GM19023 (cell line): Measurements from ENCODE around the gene TBC1D2B.

Experiments used
- ATAC-seq: cut with Tn5 transposase; IDR thresholded peaks from one replicate; pipeline ENCODE4 v1.9.1; 2021; ENCODE audit warnings: mild to moderate bottlenecking, moderate library complexity; ENCODE audit not compliant: unreplicated experiment

Gene TBC1D2B

DNA sequence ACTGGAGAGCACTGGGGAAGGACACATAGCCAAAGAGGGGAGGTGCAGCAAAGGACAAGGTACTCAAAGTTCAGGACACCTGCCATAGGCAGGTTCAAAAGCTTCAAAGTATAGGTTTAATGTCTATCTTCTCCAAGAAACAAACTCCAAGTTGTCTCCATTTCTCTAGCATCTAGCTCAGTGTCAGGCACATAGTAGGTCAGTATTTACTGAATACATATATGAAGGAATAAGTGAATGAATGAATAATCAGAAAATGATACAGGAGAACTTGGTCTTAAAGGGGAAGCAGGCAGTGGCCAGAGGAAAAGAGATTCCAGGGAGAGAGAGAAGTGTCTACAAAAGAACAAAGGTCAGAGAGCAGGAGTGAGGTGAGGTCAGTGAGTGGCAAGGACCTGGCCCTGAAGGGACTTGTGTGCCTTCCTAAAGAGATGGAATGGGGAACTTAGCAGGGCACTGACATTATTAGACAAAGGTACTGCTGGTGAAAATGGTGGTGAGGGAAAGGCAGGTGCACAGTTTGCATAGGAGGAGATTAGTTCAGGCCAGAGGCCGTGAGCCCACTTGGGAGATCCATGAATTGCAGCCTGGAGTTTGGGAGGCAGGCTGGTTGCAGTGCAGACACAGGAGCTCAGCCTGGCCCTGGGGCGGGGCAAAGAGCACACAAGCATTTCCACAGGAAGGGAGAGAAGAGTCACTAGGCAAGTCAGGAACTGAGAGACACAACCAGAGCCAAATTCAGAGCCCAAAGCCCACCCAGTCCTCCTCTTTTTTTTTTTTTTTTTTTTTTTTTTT, 21.4 kb downstream of the TBC1D2B start:
- ATAC-seq, result no peak

DNA sequence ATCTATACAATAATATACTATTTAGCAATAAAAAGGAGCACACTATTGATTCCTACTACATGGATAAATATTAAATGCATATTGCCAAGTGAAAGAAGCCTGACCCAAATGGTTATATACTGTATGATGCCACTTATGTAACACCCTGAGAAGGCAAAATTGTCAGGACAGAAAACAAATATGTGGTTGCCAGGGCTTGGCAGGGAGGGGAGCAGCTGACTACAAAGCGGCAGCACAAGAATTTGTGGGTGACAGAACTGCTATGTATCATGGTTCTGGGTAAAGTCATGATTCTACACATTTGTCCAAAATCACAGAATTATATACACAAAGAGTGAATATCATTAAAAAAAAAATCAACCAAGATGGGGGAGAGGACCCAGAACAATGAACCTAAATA, 22.5 kb downstream of the TBC1D2B start:
- no peak for ATAC-seq

DNA sequence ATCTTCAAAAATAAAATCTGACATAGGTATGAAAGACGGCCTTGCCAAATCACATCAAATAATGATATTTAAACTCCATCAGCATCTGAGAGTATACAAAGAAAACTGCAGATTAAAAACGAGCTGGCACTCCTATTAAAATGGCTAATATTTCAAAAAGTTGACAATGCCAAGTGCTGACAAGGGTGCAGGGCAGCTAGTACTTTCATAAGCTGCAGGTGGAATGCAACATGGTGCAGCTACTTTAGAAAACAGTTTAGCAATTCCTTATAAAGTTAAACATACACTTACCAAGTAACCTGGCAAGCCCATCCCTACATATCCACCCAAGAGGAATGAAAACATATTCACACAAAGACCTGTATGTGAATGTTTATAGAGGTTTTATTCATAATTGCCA, 23.0 kb downstream of the TBC1D2B start:
- ATAC-seq, result no peak

DNA sequence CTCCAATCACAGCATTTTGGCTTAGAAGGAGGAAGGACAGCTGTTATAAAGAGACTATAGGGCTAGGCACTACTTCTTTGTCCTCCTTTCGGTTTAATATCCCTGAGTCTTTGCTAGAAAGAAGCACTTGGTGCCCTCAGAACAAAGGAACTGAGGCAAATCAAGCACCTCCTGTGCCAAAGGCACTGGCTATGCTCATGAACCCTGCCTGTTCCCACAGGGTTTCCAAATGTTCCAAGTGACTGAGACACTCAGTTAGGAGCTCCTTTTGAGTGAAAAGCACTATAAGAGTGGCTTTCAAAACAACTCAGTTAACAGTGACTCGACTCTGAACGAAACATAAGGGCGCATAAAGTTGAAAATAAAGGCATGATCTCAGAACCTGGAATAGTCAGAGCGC, 25.0 kb downstream of the TBC1D2B start:
- no peak for ATAC-seq

DNA sequence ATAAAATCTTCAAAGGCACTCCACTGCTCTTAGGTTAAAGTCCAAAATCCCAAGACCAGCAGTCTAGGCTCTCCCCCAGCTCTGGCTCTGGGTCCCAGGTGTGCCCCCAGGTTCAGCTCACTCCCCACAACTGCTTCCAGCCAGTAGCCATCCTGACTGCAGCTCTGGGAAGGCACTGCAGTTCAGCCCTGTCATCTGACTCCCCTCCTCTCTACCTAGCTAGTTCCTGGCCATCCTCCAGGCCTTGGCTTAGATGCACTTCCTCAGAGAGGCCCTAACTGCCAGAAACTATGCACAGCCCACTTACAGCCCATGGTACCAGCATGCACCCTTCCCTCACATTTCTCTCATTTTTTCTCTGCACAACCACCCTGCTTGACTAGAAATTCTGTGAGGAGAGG, 25.5 kb downstream of the TBC1D2B start:
- ATAC-seq, result no peak

DNA sequence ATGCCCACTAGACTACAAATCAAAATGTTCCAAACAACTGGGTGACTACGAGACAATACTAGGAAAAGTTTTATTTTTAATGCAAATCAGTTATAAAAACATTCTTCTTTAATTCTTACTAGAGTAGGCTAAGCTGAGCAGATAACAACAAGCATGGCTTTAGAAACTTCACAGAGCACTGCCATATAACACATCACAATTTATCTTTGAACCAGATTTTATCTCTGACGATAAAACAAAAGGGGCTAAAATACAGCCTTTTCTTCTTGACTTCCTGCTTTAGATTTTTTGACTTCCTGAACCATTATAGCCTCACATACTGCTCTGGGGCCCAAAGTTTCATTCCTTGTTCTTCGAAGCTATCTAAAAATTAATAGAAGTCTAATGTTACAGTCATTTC, 25.9 kb downstream of the TBC1D2B start:
- no peak for ATAC-seq

DNA sequence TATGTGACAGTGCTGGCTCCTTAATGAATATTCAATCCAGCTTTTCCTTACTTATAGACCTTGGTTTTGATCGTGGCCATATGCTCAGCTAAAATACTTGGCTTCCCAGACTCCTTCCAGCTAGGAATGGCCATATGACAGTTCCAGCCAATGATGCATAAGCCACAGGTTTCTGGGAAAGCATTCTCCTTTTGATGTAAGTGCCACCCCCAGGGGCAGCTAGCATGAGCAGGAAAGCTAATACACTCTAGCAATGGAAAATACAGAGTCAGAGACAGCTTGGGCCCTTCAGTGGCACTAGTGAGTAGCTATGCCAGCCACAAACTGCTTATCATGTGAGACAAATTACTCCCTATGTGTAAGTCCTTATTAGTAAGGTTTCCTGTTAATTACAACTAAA, 26.7 kb downstream of the TBC1D2B start:
- ATAC-seq, result no peak

DNA sequence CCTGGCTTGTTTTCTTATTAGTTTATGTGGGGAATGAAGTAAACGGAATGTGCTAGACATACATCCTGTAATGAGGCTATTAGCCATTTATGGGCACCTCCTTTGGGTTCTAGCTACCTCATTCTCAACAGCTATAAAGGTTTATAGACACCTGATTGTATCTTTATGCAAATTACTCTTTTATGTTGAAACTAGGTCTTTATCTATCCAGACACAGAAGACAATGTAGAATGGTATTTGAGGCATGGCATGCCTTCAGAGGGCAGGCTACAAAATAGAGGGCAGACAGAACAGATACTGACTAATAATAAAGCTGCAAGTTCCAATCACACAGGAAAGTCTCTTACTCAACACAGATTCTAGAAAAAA, 27.1 kb downstream of the TBC1D2B start:
- peak; percentile 5 for ATAC-seq

DNA sequence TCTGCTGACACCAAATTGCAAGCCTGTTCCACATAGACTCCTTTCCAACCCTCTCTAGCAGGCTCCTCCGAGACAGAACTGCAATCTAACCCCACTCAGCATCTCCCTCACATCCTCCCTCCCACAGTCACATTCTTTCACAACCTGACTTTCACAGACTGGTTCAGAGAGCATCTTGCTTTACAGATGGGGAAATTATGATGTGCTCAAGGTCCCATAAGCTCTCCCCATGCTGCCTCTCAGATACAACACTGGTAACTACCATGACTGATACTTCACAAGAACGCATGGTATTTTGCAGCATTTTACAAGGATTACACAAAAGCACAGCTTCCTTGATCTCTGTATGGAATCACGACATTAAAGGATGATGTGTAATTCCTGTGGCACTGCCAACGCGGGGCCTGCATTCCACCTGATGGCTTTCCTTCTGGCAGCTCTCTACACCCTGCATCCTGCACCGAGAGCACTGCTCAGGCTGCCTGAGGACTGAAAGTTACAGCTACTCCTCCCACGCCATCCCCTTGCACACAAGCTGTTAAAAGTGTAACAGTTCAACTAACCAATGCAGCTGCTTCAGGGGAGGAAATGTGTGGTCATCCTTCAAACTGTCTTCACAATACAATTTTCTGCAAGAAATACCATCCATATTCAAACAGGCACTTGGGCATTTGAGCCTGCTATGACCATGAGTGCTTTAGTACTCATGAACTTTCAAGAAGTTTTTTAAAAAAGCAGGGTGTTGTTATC, 27.6 kb downstream of the TBC1D2B start:
- peak; percentile 87 for ATAC-seq

DNA sequence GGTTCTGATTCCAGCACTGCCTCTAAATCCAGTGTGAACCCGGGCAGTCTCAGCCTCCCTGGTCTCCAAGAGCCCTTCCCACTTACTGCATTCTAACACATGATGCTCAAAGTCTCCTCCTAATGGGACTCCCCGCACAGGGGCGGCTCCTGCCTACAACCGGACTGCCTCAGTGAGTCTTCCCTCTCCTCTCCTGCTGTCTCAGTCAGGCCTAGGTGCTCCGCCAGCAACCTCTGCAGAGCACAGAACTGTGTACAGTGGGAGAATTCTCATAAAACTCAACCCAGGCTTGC, 28.9 kb downstream of the TBC1D2B start:
- no peak for ATAC-seq

DNA sequence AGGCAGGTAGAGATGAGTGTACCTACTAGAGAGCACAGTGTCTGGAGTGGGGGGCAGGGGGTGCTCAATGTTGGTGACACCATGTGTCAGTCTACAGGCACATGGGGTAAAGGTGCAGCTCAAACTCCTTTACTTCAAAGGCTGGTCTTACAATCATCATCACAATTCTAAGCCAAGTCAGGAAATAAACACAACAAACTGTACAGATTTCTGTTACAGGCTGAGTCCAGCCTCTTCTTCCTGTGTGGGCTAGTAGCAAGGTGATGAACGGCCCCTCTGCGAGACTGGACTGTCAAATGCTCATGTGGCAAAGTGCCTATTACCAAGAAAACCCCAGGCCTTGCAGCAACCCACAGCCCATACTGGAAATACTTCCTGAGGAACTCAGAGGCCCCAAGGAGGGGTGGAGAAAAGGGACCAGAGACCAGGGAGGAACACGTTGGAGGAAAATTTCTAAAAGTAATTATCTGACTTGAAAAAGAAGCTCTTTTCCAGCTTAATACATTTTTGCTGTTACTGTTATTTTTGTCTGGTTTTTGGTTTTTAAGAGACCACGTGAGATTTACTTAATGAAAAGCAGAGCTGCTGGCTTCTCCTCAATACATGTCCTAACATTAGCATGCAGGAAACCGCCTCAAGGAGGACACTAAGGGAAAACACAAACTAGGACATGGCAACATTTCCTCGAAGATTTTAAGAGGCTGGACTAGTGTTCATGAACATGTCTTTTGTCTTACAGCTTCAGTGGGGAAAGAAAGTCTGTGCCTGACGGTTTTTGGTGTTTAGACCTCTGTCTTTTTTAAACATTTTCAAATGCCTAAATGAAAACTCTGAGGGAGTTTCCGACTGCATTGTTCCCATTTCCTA, 29.5 kb downstream of the TBC1D2B start:
- no peak for ATAC-seq

DNA sequence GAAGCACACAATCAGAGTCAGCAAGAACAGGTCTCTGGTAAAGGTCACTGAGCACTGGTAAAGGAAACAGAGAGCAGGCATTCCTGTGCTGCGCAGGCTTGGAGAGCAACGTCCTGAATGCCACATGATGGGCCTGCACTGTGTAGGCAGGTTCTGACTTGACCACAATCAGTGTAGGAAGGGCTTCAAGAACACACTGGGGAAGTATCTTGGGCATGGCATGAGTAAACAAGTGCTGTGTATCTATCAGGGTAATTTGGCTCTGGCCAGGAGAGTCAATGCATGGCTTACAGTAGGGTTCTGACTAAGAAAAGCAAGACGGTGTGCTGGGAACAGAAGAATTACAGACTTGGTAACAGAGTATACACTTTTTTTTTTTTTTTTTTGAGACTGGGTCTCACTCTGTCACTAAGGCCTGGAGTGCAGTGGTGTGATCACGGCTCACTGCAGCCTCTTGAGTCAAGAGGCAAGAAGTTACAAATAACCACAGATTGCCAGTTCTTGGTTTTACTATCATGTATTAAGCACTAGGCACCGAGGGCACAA, 30.6 kb downstream of the TBC1D2B start:
- no peak for ATAC-seq

DNA sequence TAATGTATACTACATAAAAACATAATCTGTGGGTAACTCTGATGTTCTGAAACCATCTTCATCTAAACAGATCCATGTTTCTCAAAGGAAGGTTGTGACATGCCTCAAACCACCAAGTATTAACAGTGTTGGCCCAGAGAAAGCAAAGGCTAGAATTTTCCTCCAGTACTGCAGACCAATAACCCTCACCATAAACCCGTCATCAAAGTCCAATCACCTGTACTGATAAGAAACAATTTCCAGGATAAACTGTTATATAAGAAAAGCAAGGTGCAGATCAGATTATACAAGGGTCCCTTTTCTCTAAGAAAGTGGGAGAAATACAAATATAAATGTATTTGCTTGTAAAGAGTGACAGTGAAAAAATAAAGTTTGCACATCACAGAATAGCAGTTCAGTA, 32.3 kb downstream of the TBC1D2B start:
- no peak for ATAC-seq

DNA sequence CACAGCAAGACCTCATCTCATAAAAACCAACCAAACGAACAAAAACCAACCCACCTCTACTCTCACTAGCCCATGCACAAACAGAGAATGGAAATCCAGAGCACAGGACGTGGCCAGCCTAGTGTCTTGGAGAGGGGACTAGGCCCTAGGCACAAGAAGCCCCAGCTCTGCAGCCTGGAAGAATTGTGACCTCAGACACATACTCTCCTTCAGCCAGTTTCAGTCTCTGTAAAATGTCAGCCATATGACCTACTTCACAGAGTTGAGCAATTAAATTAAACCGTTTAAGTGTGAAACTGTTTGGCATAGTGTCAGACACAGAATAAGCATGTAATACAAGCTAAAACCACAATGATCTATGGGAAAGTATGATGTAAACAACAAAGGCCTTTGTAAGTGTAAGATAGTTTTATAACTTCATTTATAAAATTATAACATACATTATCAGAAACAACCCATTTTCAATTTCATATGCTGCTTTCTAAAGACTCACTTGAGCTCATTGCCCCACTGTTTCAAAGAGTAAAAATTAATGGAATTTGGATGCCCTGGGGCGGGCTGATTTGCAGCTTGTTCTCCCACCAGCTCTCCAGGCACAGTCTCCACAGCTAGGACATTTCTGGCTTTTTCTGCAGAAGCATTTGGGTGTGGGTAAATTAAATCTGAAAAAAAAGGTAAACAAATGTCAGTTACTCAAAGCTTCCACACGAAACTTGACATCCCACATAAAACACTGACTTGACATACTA, 32.9 kb downstream of the TBC1D2B start:
- ATAC-seq, result no peak

DNA sequence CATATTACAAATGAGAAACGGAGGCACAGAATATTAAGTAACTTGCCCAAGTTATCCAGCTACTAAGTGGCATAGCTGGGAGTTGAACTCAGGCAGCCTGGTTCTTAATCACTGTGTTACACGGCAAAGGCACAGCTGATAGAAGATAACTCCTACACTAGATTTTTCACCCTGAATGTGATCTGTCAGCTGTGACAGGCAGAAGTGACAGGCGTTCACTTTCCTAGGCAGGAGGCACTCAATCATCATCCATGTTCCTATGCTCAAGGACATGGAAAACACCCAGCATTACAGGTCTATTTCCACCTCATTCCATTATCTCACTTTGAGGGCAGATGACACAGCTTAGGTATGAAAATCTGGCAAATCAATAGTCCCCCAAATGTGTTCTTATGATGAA, 35.6 kb downstream of the TBC1D2B start:
- ATAC-seq, result no peak

DNA sequence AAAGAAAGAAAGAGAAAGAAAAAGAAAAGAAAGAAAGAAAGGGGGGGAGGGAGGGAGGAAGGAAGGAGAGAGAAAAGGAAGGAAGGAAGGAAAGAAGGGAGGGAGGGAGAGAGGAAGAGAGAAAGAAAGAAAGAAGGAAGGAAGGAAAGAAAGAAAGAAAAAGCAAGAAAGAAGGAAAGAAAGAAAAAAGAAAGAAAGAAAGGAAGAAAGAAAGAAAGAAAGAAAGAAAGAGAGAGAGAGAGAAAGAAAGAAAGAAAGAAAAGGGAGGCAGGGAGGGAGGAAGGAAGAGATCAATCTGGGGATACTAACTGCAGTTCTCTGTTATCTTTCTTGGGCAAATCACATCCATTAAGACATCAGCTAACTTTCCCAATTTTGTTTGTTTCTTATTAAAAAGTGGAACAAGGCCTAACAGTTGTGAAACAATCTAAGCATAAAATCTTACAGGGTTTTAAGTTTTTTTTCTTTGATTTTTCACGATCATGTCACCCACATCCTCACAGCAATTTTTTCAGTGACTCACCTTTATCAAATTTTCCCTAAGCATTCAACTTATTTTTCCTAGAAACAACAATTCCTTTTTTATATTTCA, 36.8 kb downstream of the TBC1D2B start:
- ATAC-seq, result no peak

DNA sequence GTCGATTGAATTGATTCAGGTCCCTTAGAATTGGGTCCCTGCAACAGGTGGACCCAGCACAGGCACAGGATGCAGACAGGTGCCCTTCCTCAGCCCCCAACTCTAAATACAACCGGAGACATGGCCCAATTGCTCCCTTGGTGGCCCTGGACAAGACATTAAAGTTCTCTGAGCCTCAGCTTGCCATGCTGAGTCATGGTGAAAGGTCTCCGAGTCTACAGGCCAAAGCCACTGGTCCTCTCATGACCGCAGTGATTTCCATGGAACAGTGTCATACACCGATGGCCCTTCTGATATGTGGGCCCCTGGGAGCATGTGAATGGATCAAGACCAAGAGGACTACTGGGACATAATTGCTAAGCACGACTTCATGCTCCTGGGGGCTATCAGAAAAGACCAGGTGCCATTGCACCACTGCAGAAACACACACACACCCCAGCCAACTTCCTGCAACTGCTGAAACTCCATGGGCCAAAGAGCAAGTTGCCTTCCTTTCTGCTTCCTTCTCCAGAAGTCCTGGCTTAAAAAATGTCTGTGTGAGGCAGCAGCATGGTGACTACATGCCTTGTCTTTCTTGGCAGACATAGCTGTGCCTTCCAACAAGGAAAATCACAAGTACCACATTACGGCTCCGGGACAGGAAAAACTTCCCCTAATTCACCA, 38.8 kb downstream of the TBC1D2B start:
- no peak for ATAC-seq

DNA sequence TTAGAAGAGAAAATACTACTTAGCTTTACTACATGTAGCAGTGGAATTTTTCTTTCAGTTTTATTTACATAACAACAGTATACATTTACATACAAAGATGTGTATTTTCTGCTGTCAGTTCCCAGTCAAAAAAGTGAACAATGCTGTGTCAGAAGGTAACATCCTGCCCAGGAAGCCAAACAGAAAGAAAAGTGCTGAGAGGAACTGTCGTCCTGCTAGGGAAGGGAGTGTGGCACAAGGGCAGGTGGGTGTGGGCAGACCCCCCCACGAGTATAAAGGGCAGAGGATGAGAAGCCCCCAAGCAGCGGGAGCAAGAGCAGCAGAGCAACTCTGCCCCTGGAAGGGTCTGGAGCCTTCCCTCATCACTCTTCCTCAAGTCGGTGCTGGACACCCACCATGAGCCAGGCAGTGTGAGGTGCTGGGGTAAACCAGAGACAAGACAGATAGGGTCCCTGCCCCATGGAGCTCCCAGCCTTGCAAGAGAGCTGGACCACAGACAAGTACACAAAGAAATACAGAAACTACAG, 39.7 kb downstream of the TBC1D2B start:
- ATAC-seq, result no peak

DNA sequence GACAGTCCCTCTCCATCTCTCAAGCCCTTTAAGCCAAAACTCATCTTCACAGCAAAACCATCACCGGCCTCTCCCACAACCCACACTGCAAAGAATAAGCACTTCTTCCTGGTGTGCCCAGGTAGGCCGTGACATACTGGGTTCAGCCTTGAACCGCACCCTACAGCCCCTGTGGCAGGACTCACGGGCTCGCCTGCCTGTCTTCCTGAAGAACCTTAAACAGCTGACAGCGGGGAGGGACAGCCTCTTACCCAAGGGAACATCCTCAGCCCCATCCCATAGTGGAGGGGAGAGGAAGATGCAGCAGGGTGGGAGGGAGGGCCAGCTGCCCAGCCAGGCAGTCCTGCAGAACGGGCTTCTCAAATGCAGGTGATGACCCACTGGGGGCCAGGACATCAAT, 40.2 kb downstream of the TBC1D2B start:
- ATAC-seq, result no peak
